ENCODE data around the gene SSX4B.
"Not testable (repeated sequence)": the region's sequence is repeated elsewhere in the genome, so short reads cannot be mapped to it uniquely, and the experiment has no call there.

The SSX4B gene

GRCh38 chrX:48396931-48397330, 14.8 kb downstream of the SSX4B start:
- DNase-seq; H3K4me3 ChIP-seq (ENCODE audit: control insufficient read depth in 1 of 7, extremely low read depth in 1 of 7, insufficient read depth in 4 of 7, low read depth in 2 of 7, low read length in 6 of 7); H3K36me3 ChIP-seq (ENCODE audit: control insufficient read depth in 4 of 4, insufficient read depth in 4 of 4, low read length in 3 of 4); H3K27me3 ChIP-seq (replicated peaks in 2 of 5; ENCODE audit: control insufficient read depth in 4 of 5, insufficient read depth in 5 of 5, low read length in 4 of 5); POLR2A ChIA-PET; H3K27ac ChIP-seq (ENCODE audit: insufficient read depth in 1 of 2, low read depth in 1 of 2, low read length in 2 of 2, poor library complexity in 1 of 2, severe bottlenecking in 2 of 2); H3K9me3 ChIP-seq (ENCODE audit: control extremely low read depth in 1 of 5, control insufficient read depth in 4 of 5, insufficient read depth in 2 of 5, low read depth in 1 of 5, low read length in 4 of 5); H3K4me1 ChIP-seq (ENCODE audit: control extremely low read depth in 1 of 4, control insufficient read depth in 4 of 4, insufficient read depth in 4 of 4, low read length in 3 of 4); CTCF ChIA-PET: not testable (repeated sequence)
- WGBS (ENCODE audit: insufficient coverage), result no CpG with 5 or more reads among the region's 2 CpGs

DNA sequence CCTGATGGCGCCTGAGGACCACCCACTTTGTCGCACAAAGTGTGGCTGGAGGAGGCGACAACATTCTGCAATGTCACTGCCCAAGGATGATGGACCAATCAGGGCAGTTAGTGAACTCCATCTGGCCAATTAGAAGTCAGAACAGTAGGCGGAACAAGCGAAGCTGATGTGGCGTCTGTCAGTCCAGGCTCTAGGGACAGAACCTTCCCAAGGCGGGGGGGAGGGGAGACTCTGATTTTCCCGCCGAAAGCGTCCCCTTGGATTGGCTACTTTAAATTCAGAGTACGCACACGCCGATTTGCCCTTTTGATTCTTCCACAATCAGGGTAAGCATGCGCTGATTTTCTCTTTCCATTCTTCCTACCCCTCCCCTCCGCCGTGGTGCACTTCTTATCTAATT, 28.5 kb downstream of the SSX4B start, which contains the start of gene SSX4:
Gene SSX4, plus strand, starts transcription at position 301 of the 400 bp plus-strand sequence. CDS start 515 bp downstream, outside the sequence.
- H3K9me3 ChIP-seq (ENCODE audit: control extremely low read depth in 1 of 5, control insufficient read depth in 4 of 5, insufficient read depth in 2 of 5, low read depth in 1 of 5, low read length in 4 of 5); H3K4me3 ChIP-seq (ENCODE audit: control insufficient read depth in 1 of 7, extremely low read depth in 1 of 7, insufficient read depth in 4 of 7, low read depth in 2 of 7, low read length in 6 of 7); H3K27ac ChIP-seq (ENCODE audit: insufficient read depth in 1 of 2, low read depth in 1 of 2, low read length in 2 of 2, poor library complexity in 1 of 2, severe bottlenecking in 2 of 2); CTCF ChIA-PET; H3K4me1 ChIP-seq (ENCODE audit: control extremely low read depth in 1 of 4, control insufficient read depth in 4 of 4, insufficient read depth in 4 of 4, low read length in 3 of 4); H3K36me3 ChIP-seq (ENCODE audit: control insufficient read depth in 4 of 4, insufficient read depth in 4 of 4, low read length in 3 of 4); H3K27me3 ChIP-seq (replicated peaks in 2 of 5; ENCODE audit: control insufficient read depth in 4 of 5, insufficient read depth in 5 of 5, low read length in 4 of 5); POLR2A ChIA-PET; DNase-seq: not testable (repeated sequence)
- WGBS (ENCODE audit: insufficient coverage), result no CpG with 5 or more reads among the region's 16 CpGs

- H3K4me1 ChIP-seq (ENCODE audit: control extremely low read depth in 1 of 4, control insufficient read depth in 4 of 4, insufficient read depth in 4 of 4, low read length in 3 of 4); H3K27ac ChIP-seq (ENCODE audit: insufficient read depth in 1 of 2, low read depth in 1 of 2, low read length in 2 of 2, poor library complexity in 1 of 2, severe bottlenecking in 2 of 2); H3K9me3 ChIP-seq (ENCODE audit: control extremely low read depth in 1 of 5, control insufficient read depth in 4 of 5, insufficient read depth in 2 of 5, low read depth in 1 of 5, low read length in 4 of 5); DNase-seq; H3K36me3 ChIP-seq (ENCODE audit: control insufficient read depth in 4 of 4, insufficient read depth in 4 of 4, low read length in 3 of 4); POLR2A ChIA-PET; H3K27me3 ChIP-seq (replicated peaks in 2 of 5; ENCODE audit: control insufficient read depth in 4 of 5, insufficient read depth in 5 of 5, low read length in 4 of 5); CTCF ChIA-PET; H3K4me3 ChIP-seq (ENCODE audit: control insufficient read depth in 1 of 7, extremely low read depth in 1 of 7, insufficient read depth in 4 of 7, low read depth in 2 of 7, low read length in 6 of 7): not testable (repeated sequence)
- no CpG with 5 or more reads among the region's 8 CpGs for WGBS (ENCODE audit: insufficient coverage)
These were observed 41.4 kb downstream of the SSX4B start for GRCh38 chrX:48370408-48370807.

GRCh38 chrX:48367717-48368408, 43.9 kb downstream of the SSX4B start:
- CTCF ChIA-PET; H3K27me3 ChIP-seq (replicated peaks in 2 of 5; ENCODE audit: control insufficient read depth in 4 of 5, insufficient read depth in 5 of 5, low read length in 4 of 5); H3K4me1 ChIP-seq (ENCODE audit: control extremely low read depth in 1 of 4, control insufficient read depth in 4 of 4, insufficient read depth in 4 of 4, low read length in 3 of 4); POLR2A ChIA-PET; H3K36me3 ChIP-seq (ENCODE audit: control insufficient read depth in 4 of 4, insufficient read depth in 4 of 4, low read length in 3 of 4); H3K4me3 ChIP-seq (ENCODE audit: control insufficient read depth in 1 of 7, extremely low read depth in 1 of 7, insufficient read depth in 4 of 7, low read depth in 2 of 7, low read length in 6 of 7); DNase-seq; H3K27ac ChIP-seq (ENCODE audit: insufficient read depth in 1 of 2, low read depth in 1 of 2, low read length in 2 of 2, poor library complexity in 1 of 2, severe bottlenecking in 2 of 2); H3K9me3 ChIP-seq (ENCODE audit: control extremely low read depth in 1 of 5, control insufficient read depth in 4 of 5, insufficient read depth in 2 of 5, low read depth in 1 of 5, low read length in 4 of 5): not testable (repeated sequence)
- no CpG with 5 or more reads among the region's 12 CpGs for whole genome bisulfite sequencing (ENCODE audit: insufficient coverage)

GRCh38 chrX:48359281-48359680, 52.5 kb downstream of the SSX4B start:
- CTCF ChIA-PET; POLR2A ChIA-PET; H3K27ac ChIP-seq (ENCODE audit: insufficient read depth in 1 of 2, low read depth in 1 of 2, low read length in 2 of 2, poor library complexity in 1 of 2, severe bottlenecking in 2 of 2); H3K27me3 ChIP-seq (replicated peaks in 2 of 5; ENCODE audit: control insufficient read depth in 4 of 5, insufficient read depth in 5 of 5, low read length in 4 of 5); H3K36me3 ChIP-seq (ENCODE audit: control insufficient read depth in 4 of 4, insufficient read depth in 4 of 4, low read length in 3 of 4); H3K4me1 ChIP-seq (ENCODE audit: control extremely low read depth in 1 of 4, control insufficient read depth in 4 of 4, insufficient read depth in 4 of 4, low read length in 3 of 4); DNase-seq; H3K9me3 ChIP-seq (ENCODE audit: control extremely low read depth in 1 of 5, control insufficient read depth in 4 of 5, insufficient read depth in 2 of 5, low read depth in 1 of 5, low read length in 4 of 5); H3K4me3 ChIP-seq (ENCODE audit: control insufficient read depth in 1 of 7, extremely low read depth in 1 of 7, insufficient read depth in 4 of 7, low read depth in 2 of 7, low read length in 6 of 7): not testable (repeated sequence)
- WGBS (ENCODE audit: insufficient coverage), result no CpG with 5 or more reads among the region's 6 CpGs

DNA sequence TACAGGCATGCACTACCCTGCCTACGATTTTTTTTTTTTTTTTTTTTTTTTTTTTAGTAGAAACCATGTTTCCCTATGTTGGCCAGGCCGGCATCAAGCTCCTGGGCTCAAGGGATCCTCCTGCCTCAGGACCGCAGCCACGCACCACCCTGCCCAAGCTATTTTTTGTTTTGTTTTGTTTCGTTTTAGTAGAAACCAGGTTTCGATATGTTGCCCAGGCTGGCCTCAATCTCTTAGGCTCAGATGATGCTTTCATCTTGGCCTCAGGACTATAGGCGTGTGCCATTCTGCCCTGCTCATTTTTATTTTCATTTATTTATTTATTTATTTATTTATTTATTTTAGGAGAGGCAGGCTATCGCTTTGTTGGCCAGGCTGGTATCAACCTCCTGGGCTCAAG, 54.1 kb downstream of the SSX4B start:
- DNase-seq, result no peak
- no peak overlapping the region for H3K4me3 ChIP-seq (ENCODE audit: control insufficient read depth in 1 of 7, extremely low read depth in 1 of 7, insufficient read depth in 4 of 7, low read depth in 2 of 7, low read length in 6 of 7)
- ChIA-PET CTCF (no interaction called here), POLR2A (no interaction called here)
- H3K4me1 ChIP-seq (ENCODE audit: control extremely low read depth in 1 of 4, control insufficient read depth in 4 of 4, insufficient read depth in 4 of 4, low read length in 3 of 4), result no peaks in the 10 kb centered on the region
- WGBS (ENCODE audit: insufficient coverage), result 100% methylated on average over 3 of the region's 8 CpGs
- peaks cover 0 to 4% (median 0%) of the 10 kb centered on the region in 5 experiments for H3K27me3 ChIP-seq (replicated peaks in 2 of 5; ENCODE audit: control insufficient read depth in 4 of 5, insufficient read depth in 5 of 5, low read length in 4 of 5)
- H3K9me3 ChIP-seq (ENCODE audit: control extremely low read depth in 1 of 5, control insufficient read depth in 4 of 5, insufficient read depth in 2 of 5, low read depth in 1 of 5, low read length in 4 of 5), result peaks cover 0 to 3% (median 0%) of the 10 kb centered on the region in 5 experiments
- H3K36me3 ChIP-seq (ENCODE audit: control insufficient read depth in 4 of 4, insufficient read depth in 4 of 4, low read length in 3 of 4), result no peaks in the 10 kb centered on the region
- H3K27ac ChIP-seq (ENCODE audit: insufficient read depth in 1 of 2, low read depth in 1 of 2, low read length in 2 of 2, poor library complexity in 1 of 2, severe bottlenecking in 2 of 2), result no peak overlapping the region

DNA sequence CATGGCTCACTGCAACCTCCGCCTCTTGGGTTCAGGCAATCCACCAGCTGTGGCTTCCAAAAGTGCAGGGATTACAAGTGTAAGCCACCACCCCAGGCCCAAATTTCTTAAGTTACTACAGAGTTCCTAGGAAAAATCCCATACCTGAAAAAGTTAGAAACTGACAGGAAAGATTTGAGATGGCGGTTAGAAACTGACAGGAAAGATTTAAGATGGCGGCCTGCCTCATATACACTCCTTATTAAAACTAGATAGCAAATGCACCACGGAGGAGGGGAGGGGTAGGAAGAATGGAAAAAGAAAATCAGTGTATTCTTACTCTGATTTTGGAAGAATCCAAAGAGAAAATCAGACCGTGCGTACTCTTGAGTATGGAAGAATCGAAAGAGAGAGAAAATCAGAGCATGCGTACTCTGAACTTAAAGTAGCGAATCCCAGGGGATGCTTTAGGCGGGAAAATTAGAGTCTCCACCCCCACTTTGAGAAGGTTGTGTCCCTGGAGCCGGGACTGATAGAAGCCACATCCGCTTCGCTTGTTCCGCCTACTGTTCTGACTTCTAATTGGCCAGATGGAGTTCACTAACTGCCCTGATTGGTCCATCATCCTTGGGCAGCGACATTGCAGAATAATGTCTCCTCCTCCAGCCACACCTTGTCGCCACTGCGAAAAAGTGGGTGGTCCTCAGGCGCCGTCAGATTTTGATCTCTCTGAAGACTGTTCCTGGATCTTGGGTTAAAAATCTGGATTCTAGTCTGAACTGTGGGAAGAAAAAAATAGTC, 55.3 kb downstream of the SSX4B start, which contains the start of gene SSX3:
Gene SSX3, minus strand, starts transcription at position 389 of the 780 bp plus-strand sequence. CDS start 1,454 bp downstream, outside the sequence.
- H3K4me3 ChIP-seq (ENCODE audit: control insufficient read depth in 1 of 7, extremely low read depth in 1 of 7, insufficient read depth in 4 of 7, low read depth in 2 of 7, low read length in 6 of 7); POLR2A ChIA-PET; DNase-seq; H3K9me3 ChIP-seq (ENCODE audit: control extremely low read depth in 1 of 5, control insufficient read depth in 4 of 5, insufficient read depth in 2 of 5, low read depth in 1 of 5, low read length in 4 of 5); H3K27ac ChIP-seq (ENCODE audit: insufficient read depth in 1 of 2, low read depth in 1 of 2, low read length in 2 of 2, poor library complexity in 1 of 2, severe bottlenecking in 2 of 2); H3K36me3 ChIP-seq (ENCODE audit: control insufficient read depth in 4 of 4, insufficient read depth in 4 of 4, low read length in 3 of 4); H3K4me1 ChIP-seq (ENCODE audit: control extremely low read depth in 1 of 4, control insufficient read depth in 4 of 4, insufficient read depth in 4 of 4, low read length in 3 of 4); H3K27me3 ChIP-seq (replicated peaks in 2 of 5; ENCODE audit: control insufficient read depth in 4 of 5, insufficient read depth in 5 of 5, low read length in 4 of 5); CTCF ChIA-PET: not testable (repeated sequence)
- WGBS (ENCODE audit: insufficient coverage), result 93% methylated on average over 13 of the region's 19 CpGs

All from common myeloid progenitor, CD34-positive (primary cell).